Osteoblast (primary cell): Measurements from ENCODE around the gene WIPF2. TPM values are rescaled to one million over a fixed set of nuclear protein-coding genes. Genes with fewer than 3 reads are reported as not detected.
A peak's percentile ranks its signal among the peaks of the same experiment; 100 is the strongest.

Source experiments
- DNase-seq: peaks from one replicate; pipeline ENCODE4 v3.0.0; 2011; ENCODE audit warnings: low spot score, mixed read lengths; ENCODE audit not compliant: insufficient read length; ENCODE audit errors: missing footprints
- H2AFZ ChIP-seq: 2 replicates; pipeline ENCODE4 v1.6.0; 2011; ENCODE audit warnings: mild to moderate bottlenecking, low read length
- H3K27ac ChIP-seq: 2 replicates; pipeline ENCODE4 v1.5.1; 2011; ENCODE audit warnings: mild to moderate bottlenecking, low read depth, low read length, moderate library complexity
- H3K27me3 ChIP-seq: 2 replicates; pipeline ENCODE4 v1.6.0; 2012; ENCODE audit warnings: mild to moderate bottlenecking, control low read depth, inconsistent platforms, low read length, moderate library complexity; ENCODE audit not compliant: insufficient read depth
- H3K36me3 ChIP-seq: 2 replicates; pipeline ENCODE4 v1.5.1; 2011; ENCODE audit warnings: mild to moderate bottlenecking, low read length, control low read depth, moderate library complexity; ENCODE audit not compliant: insufficient read depth
- H3K4me1 ChIP-seq: 2 replicates; pipeline ENCODE4 v1.5.1; 2011; ENCODE audit warnings: mild to moderate bottlenecking, low read length, control low read depth, moderate library complexity; ENCODE audit not compliant: insufficient read depth
- H3K4me2 ChIP-seq: 2 replicates; pipeline ENCODE4 v1.6.0; 2011; ENCODE audit warnings: mild to moderate bottlenecking, low read length; ENCODE audit not compliant: insufficient read depth
- H3K4me3 ChIP-seq: fragments of 200-600 bp; sonication (generic); 3 replicates; pipeline ENCODE4 v1.5.1; 2012; ENCODE audit warnings: mild to moderate bottlenecking, low read length, inconsistent platforms; ENCODE audit not compliant: insufficient read depth
- H3K79me2 ChIP-seq: 2 replicates; pipeline ENCODE4 v1.6.0; 2012; ENCODE audit warnings: mild to moderate bottlenecking, low read length, control low read depth, inconsistent platforms; ENCODE audit not compliant: insufficient read depth
- H3K9me3 ChIP-seq: 2 replicates; pipeline ENCODE4 v1.5.1; 2011; ENCODE audit warnings: low read depth, low read length, control low read depth
- H4K20me1 ChIP-seq: 2 replicates; pipeline ENCODE4 v1.6.0; 2012; ENCODE audit warnings: mild to moderate bottlenecking, low read length, control low read depth; ENCODE audit not compliant: insufficient read depth
- CTCF ChIP-seq: IDR thresholded peaks from 2 replicates; pipeline ENCODE4 v1.5.1; 2011; ENCODE audit warnings: mild to moderate bottlenecking, low read depth, low read length, moderate library complexity; ENCODE audit errors: extremely low read depth
- total RNA-seq: library from RNA; depleted of rRNA; stranded (reverse); fragments of >200 nt; gene quantifications from 2 replicates; pipeline ENCODE4 v1.2.3, GENCODE V29; 2012

The WIPF2 gene
- total RNA-seq, 1 donor, result 8.0 TPM

- no peaks in the 10 kb centered on the region for H4K20me1 ChIP-seq
- H3K9me3 ChIP-seq, result no peaks in the 10 kb centered on the region
- DNase-seq, result peak; percentile 70
- H3K27ac ChIP-seq, result peak overlapping the region; percentile 69
- H3K79me2 ChIP-seq, result no peaks in the 10 kb centered on the region
- peaks cover 65% of the 10 kb centered on the region for H3K4me1 ChIP-seq
- no peak overlapping the region for H2AFZ ChIP-seq
- peaks cover 3% of the 10 kb centered on the region for H3K36me3 ChIP-seq
- H3K4me3 ChIP-seq, result peak overlapping the region; percentile 32
- TF ChIP-seq CTCF, result no peak
- no peaks in the 10 kb centered on the region for H3K27me3 ChIP-seq
- peak overlapping the region; percentile 46 for H3K4me2 ChIP-seq
These were observed 88.1 kb downstream of the WIPF2 start for GRCh38 chr17:40307001-40307730.

GRCh38 chr17:40307740-40308239, 88.7 kb downstream of the WIPF2 start:
- no peak for TF ChIP-seq CTCF

GRCh38 chr17:40309031-40309948, 90.2 kb downstream of the WIPF2 start, which contains the start of gene RARA:
Gene RARA, plus strand, starts transcription at chr17:40309180. Its CDS starts 22,039 bp downstream, at chr17:40331219.
- no peaks in the 10 kb centered on the region for H3K36me3 ChIP-seq
- peak within 1 kb of the TSS; percentile 54 for H3K4me2 ChIP-seq
- peak within 1 kb of the TSS; percentile 42 for H3K4me3 ChIP-seq
- peaks cover 71% of the 10 kb centered on the region for H3K4me1 ChIP-seq
- no peak within 1 kb of the TSS for H2AFZ ChIP-seq
- no peaks in the 10 kb centered on the region for H3K9me3 ChIP-seq
- DNase-seq, result peak; percentile 42
- TF ChIP-seq CTCF, result no peak
- no peaks in the 10 kb centered on the region for H4K20me1 ChIP-seq
- H3K27me3 ChIP-seq, result no peaks in the 10 kb centered on the region
- H3K79me2 ChIP-seq, result no peaks in the 10 kb centered on the region
- no peak within 1 kb of the TSS for H3K27ac ChIP-seq

More at GRCh38 chr17:40307740-40308239, 88.7 kb downstream of the WIPF2 start:
- Histone ChIP-seq H3K4me3 (no peak overlapping the region), H4K20me1 (no peaks in the 10 kb centered on the region), H3K9me3 (no peaks in the 10 kb centered on the region), H3K79me2 (no peaks in the 10 kb centered on the region), H3K4me2 (peak overlapping the region; percentile 46), H3K36me3 (no peaks in the 10 kb centered on the region), H3K4me1 (peaks cover 70% of the 10 kb centered on the region), H2AFZ (no peak overlapping the region), H3K27me3 (no peaks in the 10 kb centered on the region), H3K27ac (peak overlapping the region; percentile 69)
- peak; percentile 26 for DNase-seq
